ENCODE data around the gene DMD.

Gene DMD

DNA sequence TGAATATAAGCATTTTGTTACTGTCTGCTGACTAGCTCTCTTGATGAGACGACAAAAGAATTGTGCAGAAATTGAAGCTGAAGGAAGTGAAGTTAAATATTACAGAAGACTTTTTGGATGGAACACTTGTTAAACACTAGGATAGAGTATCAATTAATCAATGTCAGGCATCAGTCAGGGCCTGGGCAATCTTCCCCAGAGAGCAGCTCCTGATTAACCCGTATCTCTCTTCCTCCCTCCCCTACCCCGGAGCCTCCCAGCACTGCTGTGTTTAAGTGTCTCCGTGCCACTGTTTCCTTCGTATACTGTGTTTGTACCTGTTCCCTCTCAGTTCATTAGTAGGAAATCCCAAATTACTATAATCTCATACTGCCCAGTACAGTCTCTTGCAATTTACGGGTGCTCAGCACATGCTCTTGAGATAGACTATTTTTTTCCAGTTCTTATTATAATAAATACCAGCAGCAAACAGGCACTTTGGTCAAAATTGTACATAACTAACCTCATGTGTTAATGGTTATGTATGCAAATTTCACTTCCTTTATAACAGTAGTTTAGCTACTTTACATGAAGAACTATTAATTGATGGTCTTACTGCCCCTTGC lies 1373.8 kb downstream of the DMD start:
- DNase-seq: no peak

DNA sequence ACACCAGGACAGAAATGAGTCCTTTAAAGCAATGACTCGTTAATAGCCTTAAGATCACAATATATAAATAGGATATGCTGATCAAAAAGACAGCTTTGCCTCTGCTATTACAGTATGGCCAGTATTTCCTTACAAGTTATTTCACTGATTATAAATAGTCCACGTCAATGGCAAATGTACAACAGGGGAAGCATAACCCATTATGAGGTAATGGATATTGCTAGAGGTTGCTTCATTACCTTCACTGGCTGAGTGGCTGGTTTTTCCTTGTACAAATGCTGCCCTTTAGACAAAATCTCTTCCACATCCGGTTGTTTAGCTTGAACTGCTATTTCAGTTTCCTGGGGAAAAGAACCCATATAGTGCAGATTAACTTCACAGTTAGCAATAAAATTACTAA lies 1374.9 kb downstream of the DMD start:
- DNase-seq: no peak

DNA sequence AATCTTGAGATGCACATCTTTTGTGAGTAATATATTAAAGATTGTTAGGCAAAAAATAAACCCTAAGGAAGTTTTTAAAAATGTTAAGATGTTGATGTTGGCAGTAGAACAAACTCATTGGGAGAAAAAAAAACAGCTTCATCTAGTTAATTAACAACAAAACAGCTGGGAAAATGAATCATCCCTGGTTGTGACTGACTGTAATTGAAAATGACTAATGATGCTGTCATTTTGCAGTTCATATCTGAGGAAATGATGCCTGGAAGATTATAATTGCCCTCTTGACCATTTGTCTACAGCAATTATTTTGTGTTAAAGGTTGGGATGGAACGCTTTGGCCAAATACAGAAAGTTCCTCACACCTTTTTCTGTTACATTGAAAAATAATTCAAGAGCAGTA lies 1379.1 kb downstream of the DMD start:
- no peak for DNase-seq

DNA sequence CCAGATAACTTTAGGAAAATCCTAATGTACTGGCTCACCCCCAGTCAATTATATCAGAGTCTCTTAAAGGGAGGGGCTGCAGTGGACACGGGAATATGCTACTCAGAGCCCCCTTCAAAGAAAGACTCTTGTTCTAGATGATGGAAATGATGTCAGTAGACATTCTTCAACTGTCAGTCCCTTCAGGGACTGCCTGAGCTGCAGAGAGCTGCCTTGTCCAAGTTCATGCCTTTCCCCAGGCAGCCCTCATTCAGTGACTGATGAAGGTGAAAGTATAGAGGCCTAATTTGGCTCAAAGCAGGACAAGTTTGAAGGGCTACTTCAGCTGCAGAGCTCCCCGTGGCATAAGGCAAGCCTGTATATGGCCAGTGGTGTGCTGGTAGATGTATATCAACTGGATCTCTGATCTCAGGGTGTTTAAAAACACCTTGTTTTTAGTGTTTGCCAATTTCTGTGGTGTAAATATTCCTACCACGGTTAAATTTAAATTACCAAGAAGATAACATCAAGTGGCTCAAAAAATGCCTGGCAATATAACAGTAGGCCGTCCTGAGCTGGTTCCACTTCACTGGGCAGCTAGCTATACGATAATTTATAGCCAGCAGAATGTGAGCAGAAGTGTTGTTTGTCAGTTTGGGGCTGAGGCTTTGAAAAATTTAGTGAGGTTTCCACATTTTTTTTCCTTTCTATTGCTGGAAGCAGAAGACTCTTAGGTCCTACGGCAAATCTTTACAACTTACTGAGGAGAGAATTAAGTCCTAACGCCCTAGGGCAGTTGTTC lies 1390.7 kb downstream of the DMD start:
- DNase-seq: no peak

DNA sequence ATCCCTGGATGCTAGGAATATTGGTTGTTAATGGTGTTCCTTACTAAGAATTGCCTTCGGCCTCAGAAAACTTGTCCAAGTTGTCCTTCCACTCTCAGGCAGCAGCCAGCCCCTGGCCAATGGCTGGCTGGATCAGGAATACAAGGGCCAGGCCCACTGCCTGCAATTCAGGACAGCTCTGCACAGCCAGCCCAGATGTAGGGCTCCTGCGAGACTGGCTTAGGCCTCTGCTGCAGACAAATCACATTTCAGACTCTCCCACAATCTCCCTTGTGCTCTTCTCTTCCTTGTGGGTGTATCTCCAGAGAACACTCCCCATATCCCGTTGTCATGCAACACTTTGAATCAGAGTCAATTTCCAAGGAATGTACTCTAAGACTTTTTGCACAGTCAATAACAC lies 1391.9 kb downstream of the DMD start:
- DNase-seq: no peak

DNA sequence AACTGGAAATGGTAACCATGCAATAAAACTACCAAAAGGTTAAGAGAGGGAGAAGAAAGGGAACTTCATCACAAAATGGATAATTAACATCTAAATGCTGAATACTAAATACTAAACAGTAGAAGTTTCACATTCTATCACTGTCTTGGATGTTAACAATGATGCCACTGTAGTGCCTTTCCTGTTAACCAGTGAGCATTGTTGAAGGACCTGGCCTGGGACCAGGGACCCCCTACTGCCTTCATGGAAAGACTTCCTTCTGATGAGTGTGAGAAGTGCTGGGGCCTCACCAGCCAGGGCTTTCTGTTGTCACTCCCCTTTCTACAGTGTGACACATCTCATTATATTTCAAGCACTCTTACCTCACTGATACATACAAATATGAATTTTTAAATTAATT lies 1400.2 kb downstream of the DMD start:
- DNase-seq: no peak

DNA sequence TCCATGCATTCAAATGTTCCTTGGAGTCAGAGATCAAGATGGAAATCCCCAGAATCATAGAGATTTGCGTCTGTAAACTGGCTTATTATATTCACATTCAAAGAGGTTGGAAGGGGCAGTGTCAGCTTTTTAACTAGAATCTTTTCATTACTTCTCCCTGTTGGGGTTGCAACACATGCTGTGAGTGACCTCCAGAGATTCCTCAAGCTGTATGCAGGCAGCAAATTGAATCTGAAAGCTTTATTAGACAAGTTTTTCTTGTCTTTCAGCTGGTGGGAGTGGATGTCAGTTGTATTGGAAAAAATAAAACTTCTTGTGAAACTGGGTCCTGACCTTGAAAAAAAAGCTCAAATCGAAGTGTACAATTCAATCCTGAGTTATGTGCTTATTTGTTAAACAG lies 1403.0 kb downstream of the DMD start:
- DNase-seq: no peak

DNA sequence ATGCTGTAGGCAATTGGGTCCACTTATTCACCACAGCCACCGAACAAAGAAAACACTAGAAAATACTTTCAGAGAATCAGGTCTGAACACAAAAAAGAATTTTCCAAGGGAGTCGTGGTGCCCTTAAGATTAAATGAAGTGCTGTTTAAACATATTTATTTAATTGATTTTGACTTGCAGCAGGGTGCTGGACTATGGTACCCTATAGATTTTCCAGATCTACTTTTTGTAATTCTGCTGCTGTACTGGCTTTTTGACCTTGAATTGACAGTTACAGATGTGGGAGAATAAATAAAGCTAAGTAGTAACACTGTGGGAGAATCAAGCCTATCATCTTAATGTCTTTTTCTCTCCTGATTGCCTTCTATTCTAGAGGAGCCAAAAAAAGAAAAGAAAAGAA lies 1404.2 kb downstream of the DMD start:
- DNase-seq: no peak

DNA sequence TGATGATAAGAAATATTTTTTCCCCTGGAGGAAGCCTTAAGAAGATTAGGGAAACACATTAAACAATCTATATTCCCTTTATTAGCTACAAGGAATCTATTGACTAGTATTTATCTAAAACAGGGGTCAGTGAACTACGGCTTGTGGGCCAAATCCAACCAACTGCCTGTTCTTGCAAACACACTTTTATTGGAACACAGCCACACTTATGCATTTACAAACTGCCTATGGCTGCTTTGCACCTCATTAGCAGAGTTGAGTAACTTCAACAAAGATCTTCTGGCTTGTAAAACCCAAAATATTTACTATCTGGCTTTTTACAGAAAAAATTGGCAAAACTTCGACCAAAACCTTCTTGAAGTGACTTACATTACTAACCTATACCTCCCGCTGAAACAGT lies 1405.6 kb downstream of the DMD start:
- no peak for DNase-seq

DNA sequence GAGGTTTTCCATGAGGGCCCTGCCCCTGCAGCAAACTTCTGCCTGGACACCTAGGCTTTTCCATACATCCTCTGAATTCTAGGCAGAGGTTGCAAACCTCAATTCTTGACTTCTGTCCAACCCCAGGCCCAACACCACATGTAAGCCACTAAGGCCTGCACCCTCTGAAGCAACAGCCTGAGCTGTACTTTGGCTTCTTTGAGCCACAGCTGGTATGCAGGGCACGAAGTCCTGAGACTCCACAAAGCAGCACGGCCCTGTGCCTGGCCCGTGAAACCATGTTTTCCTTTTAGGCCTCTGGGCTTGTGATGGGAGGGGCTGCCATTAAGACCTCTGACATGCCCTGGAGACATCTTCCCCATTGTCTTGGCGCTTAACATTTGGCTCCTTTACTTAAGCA lies 1411.1 kb downstream of the DMD start:
- DNase-seq: no peak

DNA sequence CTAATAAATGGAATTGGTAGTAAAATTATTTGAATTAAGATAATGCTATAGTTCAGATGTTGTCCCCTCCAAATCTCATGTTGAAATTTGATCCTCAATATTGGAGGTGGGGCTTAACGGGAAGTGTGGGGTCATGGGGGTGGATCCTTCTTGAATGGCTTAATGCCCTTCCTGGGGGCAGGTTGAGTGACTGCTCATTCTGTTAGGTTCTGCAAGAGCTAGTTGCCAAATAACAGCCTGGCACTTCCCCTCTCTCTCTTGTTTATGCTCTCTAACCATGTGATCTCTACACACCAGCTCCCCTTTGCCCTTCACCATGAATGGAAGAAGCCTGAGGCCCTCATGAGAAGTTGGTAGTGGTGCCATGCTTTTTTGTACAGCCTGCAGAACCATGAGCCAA lies 1414.7 kb downstream of the DMD start:
- DNase-seq: no peak

DNA sequence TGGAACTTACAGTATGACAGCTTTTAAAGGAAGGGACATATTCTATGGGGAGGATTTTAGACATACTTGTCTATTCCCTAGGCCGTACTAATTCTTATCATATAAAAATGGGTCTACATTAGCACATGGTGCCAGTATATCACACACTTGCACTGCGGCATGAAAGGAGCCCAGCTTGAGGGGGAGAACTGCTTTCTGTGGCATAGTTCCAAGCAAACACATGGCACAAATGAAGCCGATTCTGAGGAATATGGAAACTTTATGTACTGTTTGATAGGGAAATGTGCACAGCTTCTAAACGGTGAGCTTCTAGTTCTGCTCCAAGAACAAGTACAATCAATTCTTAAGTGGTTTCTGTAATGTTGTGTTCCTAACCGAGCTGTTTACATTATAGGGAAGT lies 1463.9 kb downstream of the DMD start:
- DNase-seq: no peak

DNA sequence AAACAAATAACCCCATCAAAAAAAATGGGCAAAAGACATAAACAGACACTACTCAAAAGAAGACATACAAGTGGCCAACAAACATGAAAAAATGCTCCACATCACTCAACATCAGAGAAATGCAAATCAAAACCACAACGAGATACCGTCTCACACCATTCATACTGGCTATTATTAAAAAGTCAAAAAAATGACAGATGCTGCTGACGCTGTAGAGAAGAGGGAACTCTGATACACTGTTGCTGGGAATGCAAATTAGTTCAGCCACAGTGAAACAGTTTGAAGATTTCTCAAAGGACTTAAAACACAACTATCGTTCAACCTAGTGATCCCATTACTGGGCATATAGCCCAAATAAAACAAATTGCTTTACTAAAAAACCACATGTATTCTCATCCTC lies 1468.3 kb downstream of the DMD start:
- DNase-seq: no peak

DNA sequence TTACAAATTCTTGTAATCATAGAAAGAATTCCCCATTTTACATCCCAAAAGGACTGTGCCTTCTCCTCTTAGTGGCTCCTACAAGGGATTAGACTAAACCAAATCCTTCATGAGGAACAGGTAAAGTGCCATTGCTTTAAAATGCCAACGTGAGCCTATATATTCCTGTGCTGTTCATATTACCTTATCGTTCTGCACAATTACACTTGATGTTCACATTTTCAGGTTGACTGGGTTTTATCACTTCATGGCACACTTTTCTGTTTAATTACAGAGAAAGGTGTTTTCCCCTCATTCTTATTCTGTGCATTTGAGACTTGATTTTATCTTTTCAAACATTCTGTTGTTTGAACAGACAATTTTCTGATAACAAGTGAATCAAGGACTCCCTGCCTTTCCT lies 1493.9 kb downstream of the DMD start:
- DNase-seq: peak in 1 of 2 experiments; percentile 48

DNA sequence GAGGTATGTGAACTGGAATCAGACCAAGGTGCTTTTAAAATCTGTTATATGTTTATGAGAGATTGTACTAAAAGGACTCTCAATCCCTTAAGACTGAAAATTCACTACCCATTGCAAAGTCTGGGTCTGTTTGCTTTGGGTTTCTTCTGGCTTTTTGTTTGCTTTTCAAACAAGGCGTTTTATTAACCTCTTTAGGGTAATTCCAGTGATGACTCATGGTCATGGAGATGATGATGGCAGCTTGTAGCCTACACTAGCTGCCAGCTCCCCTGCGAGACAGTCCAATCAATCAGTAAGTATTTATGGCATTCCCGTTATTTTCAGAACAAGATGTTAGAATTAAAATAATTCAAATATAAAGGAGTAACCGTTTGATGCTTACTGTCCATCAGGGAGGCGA lies 1495.7 kb downstream of the DMD start:
- DNase-seq: no peak

DNA sequence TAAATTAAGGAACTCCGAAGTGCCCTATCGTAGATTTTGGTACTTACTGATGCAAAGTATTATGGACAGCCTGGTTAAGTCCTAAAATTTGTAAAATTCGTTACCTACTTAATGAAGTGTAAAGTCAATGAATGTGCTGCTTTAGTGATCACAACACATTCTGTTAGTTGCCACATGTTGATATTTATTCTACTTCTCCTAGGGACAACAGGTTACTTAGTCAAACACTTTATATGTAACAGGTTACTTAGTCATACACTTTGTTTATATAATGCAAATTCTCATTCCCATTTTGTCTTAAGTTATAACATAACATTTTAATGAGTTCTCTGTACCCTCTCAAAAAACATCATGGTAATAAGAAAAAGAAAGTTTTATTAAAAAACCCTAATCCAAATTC lies 1496.6 kb downstream of the DMD start:
- no peak for DNase-seq

DNA sequence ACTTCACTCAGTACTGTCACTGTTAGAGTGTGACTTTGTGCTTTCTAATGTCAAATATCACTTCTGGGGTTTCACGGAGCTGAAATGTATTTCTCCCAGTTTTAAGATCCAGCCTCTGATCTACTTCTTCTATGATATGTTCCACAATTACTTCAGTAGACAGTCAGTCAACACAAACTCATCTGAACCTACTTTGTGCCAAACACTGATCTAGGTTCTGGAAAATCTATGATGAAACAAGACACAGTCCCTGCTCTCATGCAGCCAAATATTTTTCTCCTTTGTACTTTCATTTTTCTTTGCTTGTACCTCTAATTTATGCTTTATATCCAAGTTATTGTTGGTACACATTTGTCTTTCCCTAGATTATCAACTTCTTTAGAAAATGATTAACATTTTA lies 1498.2 kb downstream of the DMD start:
- DNase-seq: no peak

DNA sequence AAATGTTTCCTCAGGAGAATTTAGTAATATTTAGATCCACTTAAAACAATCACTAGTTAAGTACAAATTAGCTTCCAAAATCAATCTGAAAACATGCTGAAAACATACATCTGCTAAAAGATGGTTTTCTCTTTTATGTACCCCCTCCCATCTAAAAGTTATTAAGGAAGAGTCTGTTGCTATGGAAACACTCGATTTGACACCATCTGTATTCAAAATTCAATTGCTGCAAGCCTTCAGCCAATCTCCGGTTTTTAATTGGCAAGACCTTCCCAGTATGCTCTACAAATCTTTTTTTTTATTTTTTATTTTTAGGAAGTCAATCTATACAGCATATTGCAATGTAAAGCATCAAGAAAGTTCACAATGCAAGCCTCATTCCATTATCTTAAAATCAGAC lies 1500.2 kb downstream of the DMD start:
- DNase-seq: no peak

DNA sequence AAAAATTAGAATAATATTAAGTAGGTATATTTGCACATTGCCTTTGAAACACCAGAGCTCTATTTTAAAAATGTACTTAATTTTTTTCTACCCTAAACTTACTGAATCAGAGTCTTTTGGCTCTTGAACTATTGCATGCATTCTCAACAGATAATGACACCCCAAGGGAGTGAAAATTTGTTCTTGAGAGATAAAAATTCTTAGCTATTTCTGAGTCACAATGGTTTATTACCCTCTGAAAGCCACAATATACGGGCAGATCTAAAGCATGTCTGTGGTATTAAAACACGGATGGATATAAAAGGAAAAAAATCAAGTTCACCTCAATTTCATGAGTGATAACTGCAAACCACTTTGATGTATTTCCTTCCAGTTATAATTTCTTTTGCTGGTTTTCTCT lies 1503.2 kb downstream of the DMD start:
- DNase-seq: no peak

DNA sequence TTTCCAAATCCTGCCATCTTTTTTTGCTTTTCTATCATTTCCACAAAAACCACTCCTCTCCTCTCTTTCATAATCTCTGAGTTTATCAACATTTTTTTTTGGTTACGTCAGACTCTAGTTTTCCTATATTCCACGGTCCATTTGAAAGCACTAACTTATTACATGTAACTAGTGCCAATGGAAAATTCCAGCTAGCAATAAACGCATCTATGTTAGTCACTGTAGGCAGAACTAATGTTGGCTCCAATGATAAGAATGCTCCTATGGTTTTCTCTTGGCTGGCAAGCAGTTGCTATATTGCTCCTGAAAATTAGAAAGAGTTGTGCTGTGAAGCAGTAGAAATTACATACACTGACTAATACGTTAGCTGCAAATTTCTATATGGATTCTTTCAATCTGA lies 1504.9 kb downstream of the DMD start:
- DNase-seq: no peak

DNA sequence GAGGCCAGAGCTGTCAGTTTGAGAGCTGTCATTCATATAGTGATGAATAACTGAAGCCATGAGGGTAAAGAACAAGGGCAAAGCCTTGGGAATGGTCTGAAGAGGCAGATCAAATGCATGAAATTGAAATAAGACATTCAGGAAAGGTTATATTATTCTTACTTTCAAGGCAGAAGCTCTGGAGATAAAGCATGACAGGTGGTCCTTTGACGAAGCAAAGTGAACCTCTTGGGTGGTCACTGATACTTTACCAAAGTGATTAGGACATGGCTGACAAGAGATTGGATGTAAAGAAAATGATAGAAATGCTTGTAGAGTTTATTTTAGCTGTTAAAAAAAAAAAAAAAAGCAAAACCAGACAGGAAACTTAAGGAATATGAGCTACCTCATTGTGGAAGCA lies 1505.5 kb downstream of the DMD start:
- DNase-seq: no peak

DNA sequence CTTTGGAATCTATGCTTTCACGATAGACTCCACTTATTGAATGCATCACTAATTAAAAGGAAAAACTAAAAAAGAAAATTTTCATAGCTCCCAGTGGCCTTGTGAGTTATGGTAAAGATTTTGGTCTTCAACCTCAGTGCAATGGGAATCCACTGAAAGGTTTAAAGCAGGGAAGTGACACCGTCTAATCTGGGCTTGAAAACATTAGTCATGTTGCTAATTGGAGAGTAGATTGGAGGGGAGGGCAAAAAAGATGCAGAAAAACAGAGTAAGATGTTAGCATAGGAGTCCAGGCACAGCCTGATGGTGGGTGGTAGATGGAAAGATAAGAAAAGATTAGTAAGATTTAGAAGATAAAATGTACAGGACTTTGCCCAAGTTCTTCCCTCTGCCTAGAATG lies 1506.4 kb downstream of the DMD start:
- DNase-seq: no peak

DNA sequence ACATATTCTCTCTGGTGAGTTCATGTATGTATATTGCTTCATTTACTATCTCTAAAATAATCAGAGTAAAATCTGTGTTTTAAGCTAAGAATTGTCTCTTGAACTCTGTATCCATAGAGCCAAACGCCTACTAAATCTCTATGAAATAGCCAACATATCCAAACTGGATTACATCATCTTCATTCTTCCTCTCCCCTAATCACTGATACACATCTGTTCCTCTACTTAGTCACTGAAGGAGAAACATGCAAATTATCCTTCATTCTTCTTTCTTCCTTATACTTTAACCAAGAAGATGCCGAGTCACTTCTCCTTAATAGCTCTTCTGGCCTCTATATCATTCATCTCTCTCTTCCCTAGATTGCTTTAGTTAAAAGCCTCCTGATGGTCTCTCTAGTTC lies 1509.1 kb downstream of the DMD start:
- no peak for DNase-seq

DNA sequence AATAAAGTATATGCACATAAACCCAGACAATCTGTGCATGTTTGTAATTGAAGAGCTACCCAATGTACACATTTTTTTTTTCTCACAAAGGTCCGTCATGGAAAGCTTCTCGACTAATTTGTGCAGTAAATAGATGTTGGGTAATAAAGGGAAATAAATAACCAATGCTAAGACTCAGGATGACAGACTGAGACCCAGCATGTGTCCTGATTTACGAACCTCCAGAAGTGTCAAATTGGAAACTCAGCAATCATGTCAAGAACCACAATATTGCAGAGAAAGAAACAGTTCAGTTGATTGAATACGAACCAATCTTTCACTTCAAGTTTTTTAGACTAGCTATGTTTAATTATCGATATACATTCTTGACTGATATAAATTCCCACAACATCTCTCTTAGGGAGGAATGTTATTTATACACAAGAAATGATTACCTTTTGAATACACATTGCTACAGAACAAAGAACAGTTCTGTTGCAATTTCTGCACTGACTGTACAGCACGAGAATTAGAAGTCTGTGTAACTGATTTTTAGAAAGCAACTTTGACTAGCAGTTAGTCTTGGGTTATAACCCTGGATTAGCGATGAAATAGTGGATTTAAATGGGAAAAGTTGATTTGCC lies 1513.9 kb downstream of the DMD start:
- no peak for DNase-seq

DNA sequence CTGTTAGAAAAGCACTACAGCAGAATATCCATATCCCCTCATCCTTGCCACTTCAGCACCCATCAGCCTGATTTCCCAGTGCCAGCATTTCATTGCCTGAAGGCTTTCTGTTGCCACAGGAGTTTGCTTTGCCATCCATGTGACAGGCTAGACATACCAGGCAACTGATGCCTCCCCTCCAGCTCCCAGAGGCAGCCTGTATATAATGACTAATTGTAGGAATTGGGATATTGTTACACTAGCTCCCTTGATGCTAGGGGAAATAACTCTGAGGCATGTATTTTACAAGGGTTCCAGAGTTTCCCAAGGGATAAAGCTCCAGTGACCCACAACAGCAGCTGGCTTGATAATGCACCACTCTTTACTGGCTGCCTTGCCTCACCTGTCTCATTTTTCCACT lies 1531.5 kb downstream of the DMD start:
- DNase-seq: peak in 1 of 2 experiments; percentile 21

Measured in NCI-H2081 (cell line).